Measurements from ENCODE around the gene IL17RD. TPM values are rescaled to one million over a fixed set of nuclear protein-coding genes. Genes with fewer than 3 reads are reported as not detected.

The IL17RD gene
- total and polyA plus RNA-seq, 10 of the 15 experiments (the other 5 are each of a cell fraction or from before 2014, with no cell fraction given): 0.01 to 0.08 (median 0.04) TPM; not detected in 3

- SMC1A ChIA-PET (ENCODE audit: uncharacterized antibody, unreplicated experiment): interaction anchor here (1.0 to 1.2 kb wide), 2 partner anchors 8 to 12 kb away, joined by 3 read pairs; no protein-coding TSS in a partner anchor
- Histone ChIP-seq H3K9me3 (replicated peaks; ENCODE audit: control insufficient read depth, insufficient read depth, low read length) (no peaks in the 10 kb centered on the region), H2AFZ (ENCODE audit: control insufficient read depth, low read depth, low read length) (no peak overlapping the region), H3K9ac (ENCODE audit: control insufficient read depth, insufficient read depth, low read length) (no peak overlapping the region), H3K4me3 (no peak overlapping the region), H3K79me2 (ENCODE audit: control insufficient read depth, insufficient read depth, low read length) (no peaks in the 10 kb centered on the region), H3K27ac (ENCODE audit: control insufficient read depth, insufficient read depth) (no peak overlapping the region), H4K20me1 (ENCODE audit: control insufficient read depth, insufficient read depth) (no peaks in the 10 kb centered on the region), H3K36me3 (ENCODE audit: control insufficient read depth in 2 of 2, insufficient read depth in 2 of 2, low read length in 1 of 2) (no peaks in the 10 kb centered on the region), H3K4me2 (ENCODE audit: control insufficient read depth, insufficient read depth) (no peak overlapping the region), H3K4me1 (ENCODE audit: control insufficient read depth, insufficient read depth, low read length) (no peaks in the 10 kb centered on the region), H3K27me3 (replicated peaks in 1 of 2; ENCODE audit: control insufficient read depth in 2 of 2, insufficient read depth in 2 of 2, low read length in 1 of 2) (no peaks in the 10 kb centered on the region)
- WGBS (ENCODE audit: insufficient coverage, insufficient replicate concordance, low lambda C conversion rate, missing lambda C conversion rate): 100% methylated on average over 1 of the region's 1 CpG
- intact Hi-C loops (cut with micrococcal nuclease; ENCODE audit: unreplicated experiment): no loop called here
- TF ChIP-seq E2F8 (IDR thresholded peaks at IDR 0.05; ENCODE audit: low read depth, partially characterized antibody) (no peak), CREB1 (IDR thresholded peaks at IDR 0.05; ENCODE audit: low read depth) (no peak), CEBPB (IDR thresholded peaks at IDR 0.05; ENCODE audit: borderline replicate concordance in 1 of 2, low read depth in 2 of 2, low read length in 2 of 2) (no peak), NKRF (conservative IDR thresholded peaks at IDR 0.05) (no peak), NFYA (IDR thresholded peaks at IDR 0.05; ENCODE audit: borderline replicate concordance, low read depth, low read length) (no peak), MEF2A (IDR thresholded peaks at IDR 0.05; ENCODE audit: insufficient read depth, low read depth, low read length) (no peak), TCF7 (IDR thresholded peaks at IDR 0.05; ENCODE audit: borderline replicate concordance) (no peak), YBX1 (IDR thresholded peaks at IDR 0.05) (no peak), MEF2B (IDR thresholded peaks at IDR 0.05; ENCODE audit: partially characterized antibody, poor library complexity, severe bottlenecking) (no peak)
- FAIRE-seq: no peak
- no TSS peak for BruUV-seq (replicated peaks)
- no peak for DNase-seq (ENCODE audit: low read depth, low spot score)
- no peak for ATAC-seq
- CTCF ChIA-PET: interaction anchor here (0.7 to 1.3 kb wide), 5 partner anchors 9 to 98 kb away, joined by 3 to 4 read pairs (median 3); no protein-coding TSS in a partner anchor
- RAD21 ChIA-PET (ENCODE audit: unreplicated experiment): interaction anchor here (0.9 kb wide), 1 partner anchor 71 kb away, joined by 4 read pairs; no protein-coding TSS in a partner anchor
- POLR2A ChIA-PET: no interaction called here
- in situ Hi-C loops (cut with MboI): no loop called here
These were observed 77.6 kb downstream of the IL17RD start for GRCh38 chr3:57087361-57088092.

Measured in GM12878 (cell line).